NCI-H146 (cell line): ENCODE results near the gene CD101.

Experiments used
- DNase-seq: peaks from one replicate; lab custom pipeline; 2025; lab: John Stamatoyannopoulos, UW

Gene CD101

GRCh38 chr1:117054068-117054467 lies 52.5 kb downstream of the CD101 start:
- no peak for DNase-seq

GRCh38 chr1:117058810-117059209 lies 57.2 kb downstream of the CD101 start:
- DNase-seq = no peak

- peak; percentile 80 for DNase-seq
Observed at GRCh38 chr1:117059334-117059677, 57.7 kb downstream of the CD101 start.

GRCh38 chr1:117059678-117060440 lies 58.3 kb downstream of the CD101 start, which contains the start of gene TTF2:
Gene TTF2 (plus strand): TSS chr1:117060326. CDS start chr1:117060347, 21 bp downstream.
- DNase-seq = peak; percentile 99

GRCh38 chr1:117060441-117061317 lies 59.1 kb downstream of the CD101 start:
- peak; percentile 43 for DNase-seq

- DNase-seq = no peak
Observed at GRCh38 chr1:117061986-117062415, 60.4 kb downstream of the CD101 start.

- no peak for DNase-seq
Observed at GRCh38 chr1:117066367-117066766, 64.8 kb downstream of the CD101 start.

GRCh38 chr1:117067533-117068370 lies 66.2 kb downstream of the CD101 start:
- peak; percentile 51 for DNase-seq

- no peak for DNase-seq
Observed at GRCh38 chr1:117068580-117068979, 67.0 kb downstream of the CD101 start.

GRCh38 chr1:117069220-117069844 lies 67.8 kb downstream of the CD101 start:
- no peak for DNase-seq

GRCh38 chr1:117070124-117070523 lies 68.6 kb downstream of the CD101 start:
- no peak for DNase-seq

- no peak for DNase-seq
Observed at GRCh38 chr1:117076648-117077047, 75.1 kb downstream of the CD101 start.

GRCh38 chr1:117077267-117077666 lies 75.7 kb downstream of the CD101 start:
- DNase-seq = no peak

GRCh38 chr1:117079737-117080136 lies 78.2 kb downstream of the CD101 start:
- no peak for DNase-seq

- DNase-seq = no peak
Observed at GRCh38 chr1:117084231-117084630, 82.7 kb downstream of the CD101 start.
